ENCODE measurements around the gene ZFYVE27.

GRCh38 chr10:97762056-97762455 lies 25.1 kb downstream of the ZFYVE27 start:
- TF ChIP-seq EZH2 (IDR thresholded peaks at IDR 0.05; ENCODE audit: borderline replicate concordance, low read length) (no peak), CTCF (conservative IDR thresholded peaks at IDR 0.05 in 1 of 2, IDR thresholded peaks at IDR 0.05 in 1 of 2; ENCODE audit: extremely low read depth in 1 of 2, insufficient read depth in 1 of 2, low read depth in 1 of 2, low read length in 2 of 2) (no peak)
